Epidermal melanocyte (primary cell): ENCODE data around the gene DNM1L.
A peak's percentile ranks its signal among the peaks of the same experiment; 100 is the strongest.

Experiments
- DNase-seq: peaks from one replicate; pipeline ENCODE4 v3.0.0; 2011; ENCODE audit warnings: low spot score; ENCODE audit not compliant: insufficient read length

DNM1L gene

GRCh38 chr12:32679091-32679919 lies at the start of gene DNM1L:
Gene DNM1L, plus strand, starts transcription at chr12:32679301. Its CDS starts 63 bp downstream, at chr12:32679364.
- peak; percentile 95 for DNase-seq

- no peak for DNase-seq
Measured at GRCh38 chr12:32641287-32641901, 37.7 kb upstream of the DNM1L start.

GRCh38 chr12:32644431-32644830 lies 34.7 kb upstream of the DNM1L start:
- DNase-seq, result no peak

GRCh38 chr12:32647275-32647674 lies 31.8 kb upstream of the DNM1L start:
- no peak for DNase-seq

- no peak for DNase-seq
Measured at GRCh38 chr12:32650508-32650907, 28.6 kb upstream of the DNM1L start.

- no peak for DNase-seq
Measured at GRCh38 chr12:32651151-32651955, 27.7 kb upstream of the DNM1L start.

GRCh38 chr12:32651956-32652210 lies 27.2 kb upstream of the DNM1L start:
- DNase-seq, result no peak

- no peak for DNase-seq
Measured at GRCh38 chr12:32659908-32660440, 19.1 kb upstream of the DNM1L start.

- no peak for DNase-seq
Measured at GRCh38 chr12:32661706-32662105, 17.4 kb upstream of the DNM1L start.

- DNase-seq, result no peak
Measured at GRCh38 chr12:32662665-32663064, 16.4 kb upstream of the DNM1L start.

GRCh38 chr12:32666018-32666417 lies 13.1 kb upstream of the DNM1L start:
- no peak for DNase-seq

- DNase-seq, result no peak
Measured at GRCh38 chr12:32669584-32669983, 9.5 kb upstream of the DNM1L start.

GRCh38 chr12:32671930-32672780 lies 6.9 kb upstream of the DNM1L start:
- DNase-seq, result peak; percentile 87

GRCh38 chr12:32679920-32680237 lies 778 bp downstream of the DNM1L start:
- DNase-seq, result no peak

- DNase-seq, result no peak
Measured at GRCh38 chr12:32680787-32681186, 1.7 kb downstream of the DNM1L start.

GRCh38 chr12:32681272-32681671 lies 2.2 kb downstream of the DNM1L start:
- DNase-seq, result no peak

- no peak for DNase-seq
Measured at GRCh38 chr12:32686340-32686739, 7.2 kb downstream of the DNM1L start.

- no peak for DNase-seq
Measured at GRCh38 chr12:32688786-32689185, 9.7 kb downstream of the DNM1L start.

- DNase-seq, result no peak
Measured at GRCh38 chr12:32690927-32691326, 11.8 kb downstream of the DNM1L start.

- no peak for DNase-seq
Measured at GRCh38 chr12:32692358-32692757, 13.3 kb downstream of the DNM1L start.

GRCh38 chr12:32693036-32693435 lies 13.9 kb downstream of the DNM1L start:
- no peak for DNase-seq
